H9 (cell line): ENCODE data around the gene PDYN. TPM values are rescaled to one million over a fixed set of nuclear protein-coding genes. Genes with fewer than 3 reads are reported as not detected.

ENCODE experiments used
- DNase-seq: peaks from one replicate; pipeline ENCODE4 v3.0.0-alpha.2; 2017
- H2AFZ ChIP-seq: one replicate; pipeline ENCODE4 v1.6.1; 2013; ENCODE audit warnings: mild to moderate bottlenecking, low read length, control low read depth, moderate library complexity
- H2AK5ac ChIP-seq: 2 replicates; pipeline ENCODE4 v1.6.1; 2013; ENCODE audit warnings: low read length, control low read depth, mixed read lengths; ENCODE audit not compliant: insufficient read length
- H2BK120ac ChIP-seq: one replicate; pipeline ENCODE4 v1.6.1; 2013; ENCODE audit warnings: low read depth, mild to moderate bottlenecking, low read length, control low read depth, inconsistent platforms; ENCODE audit not compliant: poor library complexity, severe bottlenecking
- H2BK12ac ChIP-seq: 2 replicates; pipeline ENCODE4 v1.6.1; 2013; ENCODE audit warnings: low read length, control low read depth, mixed read lengths, low read depth; ENCODE audit not compliant: insufficient read length
- H2BK15ac ChIP-seq: 2 replicates; pipeline ENCODE4 v1.6.1; 2013; ENCODE audit warnings: low read depth, low read length, control low read depth
- H2BK20ac ChIP-seq: one replicate; pipeline ENCODE4 v1.6.1; 2013; ENCODE audit warnings: low read depth, mild to moderate bottlenecking, low read length, control low read depth, inconsistent platforms; ENCODE audit not compliant: poor library complexity, severe bottlenecking
- H2BK5ac ChIP-seq: 2 replicates; pipeline ENCODE4 v1.6.1; 2013; ENCODE audit warnings: low read length, control low read depth, mixed read lengths; ENCODE audit not compliant: insufficient read length
- H3K14ac ChIP-seq: 2 replicates; pipeline ENCODE4 v1.6.1; 2013; ENCODE audit warnings: low read length, control low read depth; ENCODE audit not compliant: insufficient read depth
- H3K18ac ChIP-seq: 2 replicates; pipeline ENCODE4 v1.6.1; 2013; ENCODE audit warnings: low read depth, mild to moderate bottlenecking, mixed read lengths, low read length, control low read depth; ENCODE audit not compliant: insufficient read length
- H3K23ac ChIP-seq: 2 replicates; pipeline ENCODE4 v1.6.1; 2013; ENCODE audit warnings: low read length, control low read depth, mixed read lengths, low read depth; ENCODE audit not compliant: insufficient read length
- H3K23me2 ChIP-seq: 2 replicates; pipeline ENCODE4 v1.6.1; 2013; ENCODE audit warnings: low read depth, mild to moderate bottlenecking, mixed read lengths, low read length, control low read depth; ENCODE audit not compliant: insufficient read length, poor library complexity, severe bottlenecking
- H3K27ac ChIP-seq: 2 replicates; pipeline ENCODE4 v1.5.1; 2013; ENCODE audit warnings: low read length, control low read depth, mixed read lengths, low read depth; ENCODE audit not compliant: insufficient read length
- H3K27me3 ChIP-seq: 2 replicates; pipeline ENCODE4 v1.6.1; 2013; ENCODE audit warnings: low read length, control low read depth, inconsistent platforms; ENCODE audit not compliant: insufficient read depth
- H3K4ac ChIP-seq: 2 replicates; pipeline ENCODE4 v1.6.1; 2013; ENCODE audit warnings: low read depth, mild to moderate bottlenecking, control low read depth, inconsistent platforms, low read length, moderate library complexity
- H3K4me1 ChIP-seq: 2 replicates; pipeline ENCODE4 v1.6.1; 2013; ENCODE audit warnings: low read length, control low read depth, inconsistent platforms; ENCODE audit not compliant: insufficient read depth
- H3K4me2 ChIP-seq: 2 replicates; pipeline ENCODE4 v1.6.1; 2013; ENCODE audit warnings: low read length, control low read depth, mixed read lengths; ENCODE audit not compliant: insufficient read length, insufficient read depth
- H3K56ac ChIP-seq: 2 replicates; pipeline ENCODE4 v1.6.1; 2013; ENCODE audit warnings: low read depth, mild to moderate bottlenecking, mixed read lengths, low read length, control low read depth; ENCODE audit not compliant: insufficient read length
- H3K79me1 ChIP-seq: 2 replicates; pipeline ENCODE4 v1.6.1; 2013; ENCODE audit warnings: low read depth, mild to moderate bottlenecking, moderate library complexity, low read length, control low read depth, inconsistent platforms; ENCODE audit not compliant: insufficient read depth, poor library complexity, severe bottlenecking
- H3K79me2 ChIP-seq: 2 replicates; pipeline ENCODE4 v1.6.1; 2013; ENCODE audit warnings: low read length, control low read depth, inconsistent platforms; ENCODE audit not compliant: insufficient read depth
- H3K9ac ChIP-seq: 2 replicates; pipeline ENCODE4 v1.6.1; 2013; ENCODE audit warnings: low read length, control low read depth, mixed read lengths; ENCODE audit not compliant: insufficient read length; ENCODE audit errors: extremely low read depth
- H3K9me3 ChIP-seq: one replicate; pipeline ENCODE4 v1.6.1; 2013; ENCODE audit warnings: low read depth, low read length, inconsistent platforms; ENCODE audit not compliant: control insufficient read depth
- H3T11ph ChIP-seq: one replicate; pipeline ENCODE4 v1.6.1; 2013; ENCODE audit warnings: mild to moderate bottlenecking, low read length, control low read depth, inconsistent platforms
- H4K20me1 ChIP-seq: one replicate; pipeline ENCODE4 v1.6.1; 2013; ENCODE audit not compliant: control insufficient read depth, insufficient read length, insufficient read depth
- H4K5ac ChIP-seq: 2 replicates; pipeline ENCODE4 v1.6.1; 2013; ENCODE audit warnings: low read depth, mild to moderate bottlenecking, mixed read lengths, low read length, control low read depth; ENCODE audit not compliant: insufficient read length
- H4K8ac ChIP-seq: replicated peaks from 2 replicates; pipeline ENCODE4 v1.6.1; 2013; ENCODE audit warnings: low read length, control low read depth, mixed read lengths, low read depth; ENCODE audit not compliant: insufficient read length
- H4K91ac ChIP-seq: 2 replicates; pipeline ENCODE4 v1.6.1; 2013; ENCODE audit warnings: low read depth, mild to moderate bottlenecking, moderate library complexity, mixed read lengths, low read length, control low read depth; ENCODE audit not compliant: insufficient read length
- H3K27ac Mint-ChIP-seq, 3 experiments: 2 replicates in 2 of 3; 3 replicates in 1 of 3; pipeline ENCODE4 v1.8.0; 2020 to 2021; ENCODE audit warnings: mixed read lengths in 3 of 3, mild to moderate bottlenecking in 1 of 3, moderate library complexity in 1 of 3
- H3K27me3 Mint-ChIP-seq: 2 replicates; pipeline ENCODE4 v1.8.0; 2021; ENCODE audit warnings: low read depth, mild to moderate bottlenecking, moderate library complexity, mixed read lengths
- H3K36me3 Mint-ChIP-seq, 3 experiments: 2 replicates in 2 of 3; 3 replicates in 1 of 3; pipeline ENCODE4 v1.8.0; 2020 to 2021; ENCODE audit warnings: low read depth in 3 of 3, mixed read lengths in 3 of 3; ENCODE audit not compliant: insufficient read depth in 1 of 3
- H3K4me1 Mint-ChIP-seq, 2 experiments: 2 replicates each; pipeline ENCODE4 v1.8.0; 2020; ENCODE audit warnings: mixed read lengths in 2 of 2
- H3K4me3 Mint-ChIP-seq, 2 experiments: 2 replicates in 1 of 2; 3 replicates in 1 of 2; pipeline ENCODE4 v1.8.0; 2020 to 2021; ENCODE audit warnings: mild to moderate bottlenecking in 2 of 2, mixed read lengths in 2 of 2, moderate library complexity in 1 of 2
- H3K9me3 Mint-ChIP-seq, 2 experiments: 2 replicates in 1 of 2; 3 replicates in 1 of 2; pipeline ENCODE4 v1.8.0; 2020; ENCODE audit warnings: mild to moderate bottlenecking in 2 of 2, mixed read lengths in 2 of 2, moderate library complexity in 1 of 2
- WGBS: extraction: QIAGEN DNeasy Blood & Tissue Kit; methylation state at CpG from one replicate; pipeline ENCODE4 v1.1.7; 2013; ENCODE audit warnings: missing lambda C conversion rate, low lambda C conversion rate, mixed read lengths; ENCODE audit not compliant: insufficient read length; ENCODE audit errors: extremely low coverage; 5-methylcytosine and 5-hydroxymethylcytosine counted together
- total RNA-seq: library from RNA; stranded (reverse); gene quantifications from 2 replicates; pipeline ENCODE4 v1.2.1, GENCODE V29; 2021
- TF ChIP-seq, protein P1 (sequence below): fragments of 200-600 bp; sonication (generic); conservative IDR thresholded peaks from 3 replicates; pipeline ENCODE4 v1.8.0; 2021; ENCODE audit warnings: antibody characterized with exemption, mild to moderate bottlenecking

Gene PDYN
- total RNA-seq, 1 experiment from 2014 or later, result 0.63 TPM

DNA sequence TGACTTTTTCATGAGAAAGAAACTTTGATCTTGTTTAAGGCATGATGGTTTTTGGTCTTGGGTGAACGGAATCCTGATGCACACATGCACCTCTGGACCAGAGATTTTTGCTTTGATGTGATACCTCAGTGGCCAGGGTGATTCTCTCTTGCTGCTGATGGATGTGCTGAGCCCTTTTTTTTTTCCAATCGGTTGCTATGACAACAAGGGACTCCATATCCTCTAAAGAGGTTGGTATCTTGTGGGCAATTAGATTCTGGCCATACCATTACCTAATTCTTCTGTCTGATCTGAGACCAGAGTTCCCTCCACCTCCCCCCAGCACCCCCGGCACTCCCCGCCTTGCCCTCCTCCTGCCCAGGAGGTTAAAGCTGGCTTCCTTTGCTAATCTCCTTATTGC lies 24.9 kb downstream of the PDYN start:
- TF ChIP-seq, protein P1, sequence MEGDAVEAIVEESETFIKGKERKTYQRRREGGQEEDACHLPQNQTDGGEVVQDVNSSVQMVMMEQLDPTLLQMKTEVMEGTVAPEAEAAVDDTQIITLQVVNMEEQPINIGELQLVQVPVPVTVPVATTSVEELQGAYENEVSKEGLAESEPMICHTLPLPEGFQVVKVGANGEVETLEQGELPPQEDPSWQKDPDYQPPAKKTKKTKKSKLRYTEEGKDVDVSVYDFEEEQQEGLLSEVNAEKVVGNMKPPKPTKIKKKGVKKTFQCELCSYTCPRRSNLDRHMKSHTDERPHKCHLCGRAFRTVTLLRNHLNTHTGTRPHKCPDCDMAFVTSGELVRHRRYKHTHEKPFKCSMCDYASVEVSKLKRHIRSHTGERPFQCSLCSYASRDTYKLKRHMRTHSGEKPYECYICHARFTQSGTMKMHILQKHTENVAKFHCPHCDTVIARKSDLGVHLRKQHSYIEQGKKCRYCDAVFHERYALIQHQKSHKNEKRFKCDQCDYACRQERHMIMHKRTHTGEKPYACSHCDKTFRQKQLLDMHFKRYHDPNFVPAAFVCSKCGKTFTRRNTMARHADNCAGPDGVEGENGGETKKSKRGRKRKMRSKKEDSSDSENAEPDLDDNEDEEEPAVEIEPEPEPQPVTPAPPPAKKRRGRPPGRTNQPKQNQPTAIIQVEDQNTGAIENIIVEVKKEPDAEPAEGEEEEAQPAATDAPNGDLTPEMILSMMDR, result no peak
- Mint-ChIP-seq H3K4me1 (peaks cover 60 to 66% of the 10 kb centered on the region in 2 experiments), H3K36me3 (no peaks in the 10 kb centered on the region; a peak in 1 of 7 replicates), H3K27me3 (peaks cover 14% of the 10 kb centered on the region), H3K27ac (no peak overlapping the region), H3K9me3 (no peaks in the 10 kb centered on the region; a peak in 1 of 5 replicates), H3K4me3 (no peak overlapping the region)
- WGBS, result no CpG with 5 or more reads among the region's 4 CpGs
- Histone ChIP-seq H4K91ac (no peak overlapping the region), H3K4ac (no peak overlapping the region), H3K23ac (no peak overlapping the region), H3K79me2 (no peaks in the 10 kb centered on the region), H2AFZ (no peak overlapping the region), H3K4me2 (no peak overlapping the region), H3K14ac (no peak overlapping the region), H3K27me3 (no peaks in the 10 kb centered on the region), H3K79me1 (no peaks in the 10 kb centered on the region), H3K9ac (no peak overlapping the region), H3K9me3 (no peaks in the 10 kb centered on the region), H2BK5ac (no peak overlapping the region), H2AK5ac (no peak overlapping the region), H2BK15ac (no peak overlapping the region), H2BK20ac (no peak overlapping the region), H3K18ac (no peak overlapping the region), H4K5ac (no peak overlapping the region), H3K56ac (no peak overlapping the region), H3T11ph (no peak overlapping the region), H3K27ac (no peak overlapping the region), H2BK12ac (no peak overlapping the region), H3K4me1 (peaks cover 7% of the 10 kb centered on the region; the same call in 1 of the 2 replicates), H3K23me2 (peaks cover 3% of the 10 kb centered on the region), H4K20me1 (no peaks in the 10 kb centered on the region), H4K8ac (no peak overlapping the region), H2BK120ac (no peak overlapping the region)
- DNase-seq, result no peak
